CD4-positive, alpha-beta memory T cell (primary cell): ENCODE results near the gene CHPT1. TPM values are rescaled to one million over a fixed set of nuclear protein-coding genes. Genes with fewer than 3 reads are reported as not detected.
A peak's percentile ranks its signal among the peaks of the same experiment; 100 is the strongest.

Experiments
- CTCF ChIA-PET: fragments of 350-600 bp; sonication (Branson Sonifier 250); formaldehyde crosslinking; loops from one replicate; lab custom pipeline; 2021; ENCODE audit warnings: inconsistent platforms; ENCODE audit not compliant: partially characterized antibody; lab: Charles Lee
- POLR2A ChIA-PET: fragments of 350-600 bp; sonication (Branson Sonifier 250); formaldehyde crosslinking; loops from one replicate; lab custom pipeline; 2021; ENCODE audit not compliant: partially characterized antibody; lab: Charles Lee
- DNase-seq, 5 donors: peaks; one replicate each; pipeline versions ENCODE4 v3.0.0 to v3.0.0-alpha.2; 2020 to 2022; ENCODE audit warnings: mixed read lengths in 1 of 5
- H3K27ac ChIP-seq: one replicate; pipeline ENCODE4 v1.7.0; 2013; ENCODE audit warnings: low read depth, low read length
- H3K27me3 ChIP-seq: 2 replicates; pipeline ENCODE4 v1.7.0; 2013; ENCODE audit warnings: mild to moderate bottlenecking, low read length, moderate library complexity; ENCODE audit not compliant: insufficient read depth
- H3K36me3 ChIP-seq: 2 replicates; pipeline ENCODE4 v1.7.0; 2013; ENCODE audit warnings: mild to moderate bottlenecking, low read length, moderate library complexity; ENCODE audit not compliant: insufficient read depth
- H3K4me1 ChIP-seq: 2 replicates; pipeline ENCODE4 v1.7.0; 2013; ENCODE audit warnings: mild to moderate bottlenecking, low read length, moderate library complexity; ENCODE audit not compliant: insufficient read depth
- H3K4me3 ChIP-seq, 2 donors: one replicate each; pipeline ENCODE4 v1.7.0; 2013; ENCODE audit warnings: low read length in 2 of 2, mild to moderate bottlenecking in 1 of 2
- H3K9me3 ChIP-seq, 2 donors: one replicate each; pipeline ENCODE4 v1.7.0; 2013; ENCODE audit warnings: low read length in 2 of 2, control low read depth in 1 of 2; ENCODE audit not compliant: control insufficient read depth in 1 of 2
- H3K27ac Mint-ChIP-seq, 7 donors: one replicate each; pipeline ENCODE4 v1.8.0; 2020 to 2021; ENCODE audit warnings: mixed read lengths in 7 of 7, mild to moderate bottlenecking in 6 of 7, inconsistent platforms in 3 of 7, moderate library complexity in 3 of 7
- H3K27me3 Mint-ChIP-seq, 2 donors: one replicate each; pipeline ENCODE4 v1.8.0; 2020 to 2021; ENCODE audit warnings: mixed read lengths in 2 of 2
- H3K36me3 Mint-ChIP-seq, 2 donors: one replicate each; pipeline ENCODE4 v1.8.0; 2020 to 2021; ENCODE audit warnings: mixed read lengths in 2 of 2, inconsistent platforms in 1 of 2, mild to moderate bottlenecking in 1 of 2
- H3K4me1 Mint-ChIP-seq, 4 donors: one replicate each; pipeline ENCODE4 v1.8.0; 2020 to 2021; ENCODE audit warnings: mixed read lengths in 4 of 4, mild to moderate bottlenecking in 1 of 4
- H3K4me3 Mint-ChIP-seq, 8 donors: one replicate each; pipeline ENCODE4 v1.8.0; 2020 to 2021; ENCODE audit warnings: mixed read lengths in 8 of 8, mild to moderate bottlenecking in 7 of 8, moderate library complexity in 6 of 8, inconsistent platforms in 3 of 8
- H3K9me3 Mint-ChIP-seq, 8 donors: one replicate each; pipeline ENCODE4 v1.8.0; 2020 to 2021; ENCODE audit warnings: mixed read lengths in 8 of 8, mild to moderate bottlenecking in 5 of 8, inconsistent platforms in 3 of 8, moderate library complexity in 1 of 8
- intact Hi-C: fragments of 100-400 bp; cut with micrococcal nuclease; formaldehyde crosslinking; loops from one replicate; pipeline ENCODE4 v1.15.1; 2023
- polyA plus RNA-seq, 2 donors: library from polyadenylated mRNA; unstranded; fragments of 300-500 nt; fragmentation: Illumina TruSeq; gene quantifications; one replicate each; pipeline ENCODE4 v1.2.3, GENCODE V29; 2021
- total RNA-seq, 2 experiments: library from RNA; stranded (reverse); gene quantifications; one replicate each; pipeline ENCODE4 v1.2.3, GENCODE V29; 2021

Gene CHPT1
- total and polyA plus RNA-seq, 4 experiments from 2014 or later = 12.6 to 24.3 (median 18.4) TPM

DNA sequence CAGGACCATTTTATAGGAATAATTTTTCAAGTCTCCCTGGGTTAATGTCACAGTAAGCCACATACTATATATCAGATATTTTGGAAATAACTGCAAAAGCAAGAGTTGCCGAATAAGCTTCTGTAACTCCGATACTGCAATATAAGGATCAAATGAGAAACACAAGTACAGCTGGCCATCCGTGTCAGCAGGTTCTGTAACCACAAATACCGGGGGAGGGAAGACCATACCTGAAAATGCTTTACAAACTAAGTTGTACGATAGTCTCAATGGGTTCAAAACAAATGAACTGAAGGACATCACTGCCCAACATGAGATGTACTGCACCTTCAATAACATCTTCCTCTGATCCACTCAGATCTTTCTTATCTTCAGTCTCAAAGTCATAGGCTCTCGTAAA is 40.0 kb downstream of the CHPT1 start:
- no peaks in the 10 kb centered on the region for H3K27me3 Mint-ChIP-seq
- Histone ChIP-seq H3K27me3 (no peaks in the 10 kb centered on the region), H3K27ac (no peak overlapping the region), H3K4me1 (no peaks in the 10 kb centered on the region), H3K4me3 (no peak overlapping the region), H3K9me3 (no peaks in the 10 kb centered on the region), H3K36me3 (no peaks in the 10 kb centered on the region)
- intact Hi-C loops = no loop called here
- no peaks in the 10 kb centered on the region for H3K4me1 Mint-ChIP-seq
- no peak for DNase-seq
- ChIA-PET CTCF (interaction anchor here (0.9 kb wide), 1 partner anchor 22 kb away, joined by 3 read pairs; no protein-coding TSS in a partner anchor), POLR2A (no interaction called here)
- no peaks in the 10 kb centered on the region for H3K9me3 Mint-ChIP-seq
- H3K27ac Mint-ChIP-seq = no peak overlapping the region
- no peak overlapping the region for H3K4me3 Mint-ChIP-seq
- H3K36me3 Mint-ChIP-seq = peaks cover 8 to 14% of the 10 kb centered on the region in 2 donors

DNA sequence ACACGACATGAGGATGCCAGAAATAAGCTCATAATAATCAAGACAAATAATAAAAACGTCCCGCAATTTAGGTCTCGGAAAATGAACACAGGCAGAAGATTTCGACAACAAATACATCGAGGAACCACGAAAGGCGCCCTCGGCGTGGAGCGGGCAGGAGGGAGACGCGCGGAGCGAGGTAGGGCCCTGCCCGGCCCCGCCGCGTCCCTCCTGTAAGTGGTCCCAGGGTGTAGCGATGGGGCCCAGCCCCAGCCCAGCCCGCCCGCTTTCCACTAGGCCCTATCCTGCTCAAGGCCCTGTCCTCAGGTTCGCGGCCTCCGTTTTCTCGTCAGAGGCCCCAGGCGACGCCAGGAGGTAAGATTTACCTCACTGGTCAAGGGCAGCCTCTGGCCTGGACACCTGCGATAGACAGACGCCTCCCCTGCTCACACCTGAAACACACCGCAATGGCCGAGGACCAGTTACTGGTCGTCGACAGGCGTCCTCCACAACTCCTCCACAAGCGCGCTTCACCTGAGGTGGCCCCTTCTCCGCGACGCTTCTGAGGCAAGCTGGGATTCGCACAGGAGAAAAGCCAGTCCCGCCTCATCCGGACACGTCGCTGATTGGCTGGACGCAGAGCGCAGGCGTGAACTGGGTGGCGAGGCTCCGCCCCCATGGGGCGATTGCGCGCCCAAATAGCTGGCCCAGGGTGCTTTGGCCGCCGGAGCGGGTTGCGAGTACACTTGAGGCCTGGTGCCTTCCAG is 41.7 kb downstream of the CHPT1 start, which contains the start of gene SYCP3:
SYCP3 (minus strand) TSS at position 543 of the 746 bp plus-strand sequence. CDS start 1,527 bp downstream, outside the sequence.
- H3K4me1 Mint-ChIP-seq = peaks cover 0 to 9% (median 3%) of the 10 kb centered on the region in 4 donors
- Histone ChIP-seq H3K36me3 (no peaks in the 10 kb centered on the region), H3K4me1 (no peaks in the 10 kb centered on the region), H3K4me3 (no peak within 1 kb of the TSS), H3K9me3 (no peaks in the 10 kb centered on the region), H3K27me3 (no peaks in the 10 kb centered on the region), H3K27ac (no peak within 1 kb of the TSS)
- intact Hi-C loops = no loop called here
- DNase-seq = no peak
- H3K36me3 Mint-ChIP-seq = peaks cover 17% of the 10 kb centered on the region in 2 donors
- ChIA-PET POLR2A (no interaction called here), CTCF (no interaction called here)
- no peaks in the 10 kb centered on the region for H3K27me3 Mint-ChIP-seq
- no peaks in the 10 kb centered on the region for H3K9me3 Mint-ChIP-seq
- H3K27ac Mint-ChIP-seq = no peak within 1 kb of the TSS
- no peak within 1 kb of the TSS for H3K4me3 Mint-ChIP-seq

DNA sequence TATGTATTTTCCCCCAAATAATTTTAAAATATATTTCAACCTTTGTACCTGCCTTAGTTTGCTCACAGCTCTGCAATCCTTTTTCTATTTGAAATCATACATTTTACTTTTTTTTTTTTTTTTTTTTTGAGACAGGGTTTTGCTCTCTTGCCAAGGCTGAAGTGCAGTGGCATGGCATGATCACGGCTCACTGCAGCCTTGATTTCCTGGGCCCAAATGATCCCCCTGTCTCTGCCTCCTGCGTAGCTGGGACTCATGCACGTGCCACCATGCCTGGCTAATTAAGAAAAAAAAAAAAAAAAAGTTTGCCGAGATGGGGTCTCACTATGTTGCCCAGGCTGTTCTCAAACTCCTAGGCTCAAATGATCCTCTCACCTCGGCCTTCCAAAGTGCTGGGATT is 43.1 kb downstream of the CHPT1 start:
- CTCF ChIA-PET = no interaction called here
- intact Hi-C loops = no loop called here
- Mint-ChIP-seq H3K9me3 (no peaks in the 10 kb centered on the region), H3K4me3 (no peak overlapping the region), H3K27ac (no peak overlapping the region), H3K27me3 (no peaks in the 10 kb centered on the region), H3K36me3 (peaks cover 22 to 25% of the 10 kb centered on the region in 2 donors), H3K4me1 (peaks cover 0 to 10% (median 5%) of the 10 kb centered on the region in 4 donors)
- Histone ChIP-seq H3K9me3 (no peaks in the 10 kb centered on the region), H3K4me1 (no peaks in the 10 kb centered on the region), H3K36me3 (no peaks in the 10 kb centered on the region), H3K4me3 (no peak overlapping the region), H3K27ac (no peak overlapping the region), H3K27me3 (no peaks in the 10 kb centered on the region)
- DNase-seq = no peak
- POLR2A ChIA-PET = no interaction called here

DNA sequence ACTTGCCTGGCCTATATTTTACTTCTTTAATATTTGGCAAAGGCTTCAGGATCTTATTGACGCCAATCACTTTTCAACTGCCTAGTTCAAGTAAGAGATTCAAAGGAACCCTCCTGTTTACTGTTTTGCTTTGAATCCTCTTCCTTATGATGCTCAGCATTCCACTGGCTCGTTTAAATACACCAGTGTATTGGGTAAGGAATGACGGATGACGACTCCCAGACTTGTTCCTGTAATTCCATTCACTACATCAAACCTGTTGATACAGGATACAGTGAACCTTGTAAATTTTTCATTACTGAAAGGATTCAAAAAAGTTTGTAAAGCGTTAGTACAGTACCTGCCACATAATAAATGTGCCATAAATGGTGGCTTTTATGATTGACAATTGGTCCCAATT is 43.5 kb downstream of the CHPT1 start:
- Histone ChIP-seq H3K9me3 (no peaks in the 10 kb centered on the region), H3K27ac (no peak overlapping the region), H3K27me3 (no peaks in the 10 kb centered on the region), H3K36me3 (no peaks in the 10 kb centered on the region), H3K4me3 (no peak overlapping the region), H3K4me1 (no peaks in the 10 kb centered on the region)
- DNase-seq = no peak
- ChIA-PET POLR2A (no interaction called here), CTCF (no interaction called here)
- Mint-ChIP-seq H3K4me1 (peaks cover 0 to 10% (median 5%) of the 10 kb centered on the region in 4 donors), H3K27ac (no peak overlapping the region), H3K27me3 (no peaks in the 10 kb centered on the region), H3K4me3 (no peak overlapping the region), H3K9me3 (no peaks in the 10 kb centered on the region), H3K36me3 (peaks cover 22 to 25% of the 10 kb centered on the region in 2 donors)
- intact Hi-C loops = no loop called here

DNA sequence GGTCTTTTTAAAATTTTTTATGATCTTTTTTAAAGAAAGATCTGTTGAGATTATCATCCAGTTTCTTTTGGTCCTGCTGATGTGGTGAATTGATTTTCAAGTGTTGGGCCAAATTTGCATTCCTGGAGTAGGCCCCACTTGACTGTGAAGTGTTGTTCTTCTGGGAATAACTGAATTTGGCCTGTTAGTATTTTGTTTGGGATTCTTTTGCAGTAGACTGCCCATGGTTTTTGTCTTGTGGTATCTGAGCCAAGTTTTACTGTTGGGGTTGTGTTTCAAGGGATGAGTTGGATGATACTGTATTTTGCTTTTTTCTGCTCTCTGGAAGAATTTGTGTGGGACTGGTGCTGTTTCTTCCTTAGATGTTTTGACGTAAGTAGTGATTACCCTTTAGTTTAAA is 45.8 kb downstream of the CHPT1 start:
- peak overlapping the region in 6 of 7 donors; percentile 11 to 73 (median 28) for H3K27ac Mint-ChIP-seq
- intact Hi-C loops = no loop called here

DNA sequence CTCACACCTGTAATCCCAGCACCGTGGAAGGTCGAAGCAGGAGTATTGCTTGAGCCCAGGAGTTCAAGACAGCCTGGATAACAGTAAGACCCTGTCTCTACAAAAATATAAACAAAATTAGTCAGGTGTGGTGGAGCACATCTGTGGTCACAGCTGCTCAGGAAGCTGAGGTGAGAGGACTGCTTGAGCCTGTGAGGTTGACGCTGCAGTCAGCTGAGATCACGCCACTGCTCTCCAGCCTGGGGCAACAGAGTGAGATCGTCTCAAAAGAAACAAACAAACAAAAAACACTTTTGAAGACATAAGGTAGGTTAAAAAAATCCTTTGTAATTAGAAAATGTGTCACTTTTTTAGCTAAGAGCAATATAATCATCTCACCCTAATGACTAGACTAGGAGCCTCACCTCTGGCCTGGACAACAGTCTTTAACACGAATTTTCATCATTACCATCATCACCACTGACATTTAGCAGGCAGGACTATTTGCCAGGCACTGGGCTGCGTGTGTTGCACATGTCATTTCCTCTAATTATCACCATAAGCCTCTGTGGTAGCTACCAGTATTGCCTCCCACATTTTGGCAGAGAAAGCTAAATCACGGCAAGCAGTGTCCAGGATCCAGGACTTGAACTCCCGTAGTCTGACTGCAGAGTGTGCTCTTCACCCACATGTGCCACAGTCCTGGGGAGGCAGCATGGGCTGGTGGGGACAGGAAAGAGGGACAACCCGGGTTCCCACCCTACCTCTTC is 46.5 kb downstream of the CHPT1 start:
- Histone ChIP-seq H3K4me1 (no peaks in the 10 kb centered on the region), H3K4me3 (no peak overlapping the region), H3K9me3 (no peaks in the 10 kb centered on the region), H3K27ac (no peak overlapping the region), H3K27me3 (no peaks in the 10 kb centered on the region), H3K36me3 (peaks cover 13% of the 10 kb centered on the region)
- Mint-ChIP-seq H3K27me3 (no peaks in the 10 kb centered on the region), H3K36me3 (peaks cover 34 to 41% of the 10 kb centered on the region in 2 donors), H3K9me3 (no peaks in the 10 kb centered on the region), H3K27ac (peak overlapping the region in 5 of 7 donors; percentile 15 to 70 (median 58)), H3K4me1 (peaks cover 0 to 10% (median 5%) of the 10 kb centered on the region in 4 donors), H3K4me3 (no peak overlapping the region)
- intact Hi-C loops = no loop called here
- ChIA-PET CTCF (no interaction called here), POLR2A (no interaction called here)
- no peak for DNase-seq

More for the DNA sequence above, 45.8 kb downstream of the CHPT1 start:
- no peaks in the 10 kb centered on the region for H3K27me3 ChIP-seq
- no peaks in the 10 kb centered on the region for H3K4me1 ChIP-seq
- Mint-ChIP-seq H3K27me3 (no peaks in the 10 kb centered on the region), H3K4me1 (peaks cover 0 to 10% (median 5%) of the 10 kb centered on the region in 4 donors), H3K36me3 (peaks cover 28 to 35% of the 10 kb centered on the region in 2 donors), H3K4me3 (no peak overlapping the region), H3K9me3 (no peaks in the 10 kb centered on the region)
- H3K4me3 ChIP-seq = no peak overlapping the region
- H3K9me3 ChIP-seq = no peaks in the 10 kb centered on the region
- H3K27ac ChIP-seq = no peak overlapping the region
- H3K36me3 ChIP-seq = peaks cover 7% of the 10 kb centered on the region
- ChIA-PET CTCF (no interaction called here), POLR2A (no interaction called here)
- no peak for DNase-seq

DNA sequence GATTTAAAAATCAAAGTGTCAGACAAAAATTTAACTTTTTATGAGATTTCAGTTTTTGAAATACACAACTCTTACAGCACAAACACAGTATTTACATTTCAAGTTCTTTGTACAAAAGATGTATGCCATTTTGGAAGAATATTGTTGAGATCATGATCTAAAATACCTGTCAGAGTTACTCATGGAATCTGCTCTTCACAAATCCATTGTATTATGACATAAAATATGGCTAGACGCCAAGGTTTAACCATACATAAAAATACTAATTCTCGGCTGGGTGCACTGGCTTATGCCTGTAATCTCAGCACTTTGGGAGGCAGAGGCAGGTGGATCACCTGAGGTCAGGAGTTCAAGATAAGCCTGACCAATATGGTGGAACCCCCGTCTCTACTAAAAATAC is 48.0 kb downstream of the CHPT1 start:
- H3K9me3 ChIP-seq = no peaks in the 10 kb centered on the region
- no peak overlapping the region for H3K27ac Mint-ChIP-seq

More for the DNA sequence above, 48.0 kb downstream of the CHPT1 start:
- no peak overlapping the region for H3K27ac ChIP-seq
- Mint-ChIP-seq H3K9me3 (no peaks in the 10 kb centered on the region), H3K4me3 (no peak overlapping the region), H3K36me3 (peaks cover 44 to 54% of the 10 kb centered on the region in 2 donors), H3K27me3 (no peaks in the 10 kb centered on the region), H3K4me1 (peaks cover 0 to 11% (median 5%) of the 10 kb centered on the region in 4 donors)
- CTCF ChIA-PET = no interaction called here
- H3K4me1 ChIP-seq = no peaks in the 10 kb centered on the region
- no peaks in the 10 kb centered on the region for H3K27me3 ChIP-seq
- H3K4me3 ChIP-seq = no peak overlapping the region
- intact Hi-C loops = no loop called here
- POLR2A ChIA-PET = no interaction called here
- no peak for DNase-seq
- peaks cover 20% of the 10 kb centered on the region for H3K36me3 ChIP-seq
